Suppressor macrophage (primary cell): ENCODE measurements around the gene FMOD.

ENCODE experiments used
- DNase-seq, 4 experiments: peaks; one replicate each; pipeline ENCODE4 v3.0.0-alpha.2; 2020 to 2022

FMOD gene

DNA sequence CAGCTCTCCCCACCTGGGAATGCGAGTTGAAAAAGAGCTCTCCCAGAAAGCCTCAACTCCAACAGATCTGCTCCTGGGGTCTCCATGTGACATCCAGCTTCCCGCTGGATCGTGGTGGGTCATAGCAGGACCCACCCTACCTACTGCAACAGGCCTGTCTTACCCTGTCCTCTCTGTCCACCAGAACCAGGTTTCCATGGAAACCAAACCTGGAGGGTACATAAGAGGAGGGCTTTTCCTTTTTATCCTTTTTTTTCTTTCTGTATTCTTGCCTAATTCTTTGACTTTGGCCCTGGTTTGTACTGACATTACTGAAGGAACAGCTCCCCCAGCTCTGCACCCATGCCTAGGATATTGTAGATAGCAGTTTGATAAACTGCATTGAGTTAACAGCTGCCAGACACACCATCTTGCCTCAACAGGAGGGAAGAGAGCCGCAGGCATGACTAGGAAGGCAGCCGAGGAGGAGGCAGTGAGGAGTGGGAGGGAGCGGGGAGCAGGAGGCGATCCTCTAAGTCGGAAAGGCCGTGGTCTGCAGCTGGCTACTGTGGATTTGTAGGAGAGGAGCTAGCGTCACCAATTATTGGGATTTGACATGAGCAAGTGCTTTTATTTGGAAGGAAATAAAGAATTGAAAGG lies 9.7 kb upstream of the FMOD start:
- no peak for DNase-seq

DNA sequence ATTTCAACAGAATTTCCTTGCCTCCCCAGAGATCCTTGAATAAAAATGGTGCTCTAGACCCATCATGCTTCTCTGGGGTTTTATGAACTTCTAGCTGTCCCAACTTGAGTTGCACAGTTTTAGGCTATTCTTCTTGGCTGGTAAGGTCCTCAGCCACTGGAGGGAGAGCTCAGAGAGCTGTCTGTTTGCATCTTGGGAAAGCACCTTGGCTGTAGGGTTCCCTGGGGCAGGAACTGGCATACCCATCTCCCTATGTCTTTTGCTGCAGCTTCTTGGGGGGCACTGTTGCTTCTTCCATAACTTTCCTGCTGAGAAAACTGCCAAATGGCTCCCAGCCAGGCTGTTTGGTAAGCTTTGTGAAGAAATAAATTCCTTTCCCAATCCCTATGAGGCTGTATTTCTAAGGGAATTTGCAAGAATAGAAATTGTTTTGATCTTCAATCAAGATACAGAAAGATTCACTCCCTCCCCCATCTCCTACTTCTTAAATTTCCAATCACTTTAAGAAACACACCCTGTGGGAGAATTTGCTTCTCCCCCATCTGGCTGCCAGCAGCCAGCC lies 8.2 kb upstream of the FMOD start:
- no peak for DNase-seq

- DNase-seq: no peak
Measured at GRCh38 chr1:203354246-203354645, 3.3 kb upstream of the FMOD start.

DNA sequence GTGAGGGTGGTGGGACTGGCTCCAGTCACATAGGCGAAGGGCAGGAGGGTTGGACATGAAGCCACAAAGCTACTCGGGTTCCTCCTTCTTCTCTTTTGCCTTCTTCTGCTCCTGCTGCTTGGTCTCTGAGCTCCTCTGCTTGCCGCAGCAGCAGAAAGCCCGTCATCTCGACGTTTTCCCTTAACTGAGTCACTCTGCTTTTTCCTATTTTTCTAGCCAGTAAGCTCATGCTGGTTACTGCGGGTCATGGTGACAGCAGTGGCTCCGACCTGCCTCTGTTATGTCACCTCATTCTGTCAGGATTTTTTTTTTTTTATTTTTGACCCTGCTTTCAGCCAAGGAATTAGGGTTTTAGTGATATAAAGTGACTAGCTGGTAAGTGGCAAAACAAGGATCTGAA lies 2.6 kb upstream of the FMOD start:
- peak in 3 of 4 experiments; percentile 8 to 38 (median 13) for DNase-seq

- DNase-seq: no peak
Measured at GRCh38 chr1:203349773-203350524, 973 bp downstream of the FMOD start.

DNA sequence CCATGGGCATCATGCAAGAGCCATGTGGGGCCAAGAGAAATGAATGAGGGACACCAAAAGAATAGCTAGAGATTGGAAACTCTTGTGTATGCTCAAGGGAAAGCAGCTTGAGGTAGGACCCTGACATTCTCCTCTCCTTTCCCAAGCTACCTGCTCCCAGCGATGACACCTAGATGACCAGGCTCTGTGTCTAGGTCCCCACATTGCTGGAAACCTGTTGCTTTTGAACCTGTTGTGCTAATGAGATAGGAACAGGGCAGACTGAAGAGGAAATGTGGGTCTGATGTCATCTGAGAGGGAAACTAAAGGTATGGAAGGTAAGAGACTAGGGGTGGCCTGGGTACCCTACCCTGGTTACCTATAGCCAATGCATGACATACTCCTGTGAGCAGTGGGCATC lies 1.8 kb downstream of the FMOD start:
- DNase-seq: no peak

DNA sequence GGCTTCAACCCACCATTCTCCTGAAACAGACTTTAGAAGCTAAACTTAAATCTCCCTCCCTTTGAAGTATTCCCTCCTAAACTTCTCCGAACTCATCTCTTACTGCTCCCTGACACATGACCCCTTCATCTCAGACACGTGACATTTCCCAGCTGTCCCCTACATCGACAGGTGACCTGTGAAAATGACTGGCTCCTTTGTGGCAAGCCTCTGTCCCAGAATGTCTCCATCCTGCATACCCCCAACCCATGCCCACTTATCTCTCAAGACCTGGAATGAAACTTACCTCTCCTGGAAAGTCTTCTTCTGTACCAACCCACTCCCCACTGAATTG lies 4.2 kb downstream of the FMOD start:
- no peak for DNase-seq

GRCh38 chr1:203346060-203346768 lies 4.7 kb downstream of the FMOD start:
- peak in 3 of 4 experiments; percentile 53 to 62 (median 54) for DNase-seq

DNA sequence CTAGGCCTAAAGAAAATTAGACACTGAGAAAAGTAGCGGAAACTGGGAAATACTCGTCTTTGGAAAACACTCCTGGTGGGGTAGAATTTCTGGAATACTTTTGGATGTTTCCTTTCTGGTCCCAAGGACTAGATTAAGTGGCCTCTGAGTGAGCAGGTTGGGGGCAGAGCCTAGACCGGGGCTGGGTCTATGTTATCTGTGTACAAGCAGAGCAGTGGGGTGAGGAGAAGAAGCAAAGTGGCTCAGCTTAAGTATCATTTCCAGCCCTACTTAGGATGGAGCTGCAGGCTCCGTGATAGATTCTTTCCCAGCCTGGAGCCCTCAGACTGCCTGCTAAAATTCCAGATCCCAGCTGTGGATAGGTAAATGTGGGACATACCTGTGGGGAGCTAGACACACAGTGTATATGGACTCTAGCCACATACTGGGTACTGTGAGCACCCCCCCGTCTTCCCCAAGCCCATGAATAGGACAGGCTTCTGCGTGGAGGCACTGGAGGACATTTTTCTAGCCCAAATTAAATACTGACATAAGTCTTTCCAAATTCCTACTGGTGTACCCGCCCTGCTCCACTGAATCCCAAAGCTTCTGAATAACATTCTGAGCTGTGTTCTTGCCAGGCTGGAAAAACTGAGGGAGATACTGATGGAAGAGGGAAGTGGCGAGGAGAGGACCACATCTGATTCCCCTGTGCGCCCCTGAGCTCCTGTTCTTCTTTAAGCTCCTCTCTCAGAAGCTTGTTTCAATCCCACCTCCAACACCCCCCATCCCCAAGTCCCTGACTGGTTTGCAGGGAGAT lies 6.8 kb downstream of the FMOD start:
- no peak for DNase-seq

DNA sequence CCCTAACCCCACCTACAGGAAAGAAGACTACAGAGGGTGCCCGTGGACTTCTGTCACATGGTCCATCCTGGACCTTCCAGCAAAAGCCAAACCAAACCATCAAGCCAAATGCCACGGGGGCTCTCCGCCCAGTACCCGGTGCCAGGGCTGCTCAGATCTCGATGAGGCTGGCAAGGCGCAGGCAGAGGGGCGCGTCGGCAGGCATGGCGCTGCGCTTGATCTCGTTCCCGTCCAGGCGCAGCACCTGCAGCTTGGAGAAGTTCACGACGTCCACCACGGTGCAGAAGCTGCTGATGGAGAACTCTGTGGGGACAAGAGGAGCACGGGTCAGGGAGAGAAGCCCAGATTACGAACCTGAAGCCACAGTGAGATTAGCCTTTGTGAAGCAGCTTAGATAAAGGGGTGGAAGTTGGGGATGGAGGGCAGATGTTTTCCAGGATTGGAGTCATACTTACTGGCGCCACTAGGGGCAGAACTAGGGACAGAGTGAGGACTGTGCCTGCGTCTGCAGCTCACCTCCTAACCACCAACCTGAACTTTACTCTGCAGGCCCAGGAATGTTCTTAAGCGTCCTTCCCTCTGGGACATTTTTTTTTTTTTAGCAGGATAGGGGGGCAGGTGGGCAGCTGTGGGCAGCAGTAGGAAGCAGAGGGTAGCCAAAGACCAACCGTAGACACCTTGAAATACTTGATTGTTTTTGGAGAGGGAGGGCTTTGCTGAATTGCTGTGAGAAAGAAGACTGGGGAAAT lies 8.6 kb downstream of the FMOD start:
- DNase-seq: peak; percentile 33 to 67 (median 56)

DNA sequence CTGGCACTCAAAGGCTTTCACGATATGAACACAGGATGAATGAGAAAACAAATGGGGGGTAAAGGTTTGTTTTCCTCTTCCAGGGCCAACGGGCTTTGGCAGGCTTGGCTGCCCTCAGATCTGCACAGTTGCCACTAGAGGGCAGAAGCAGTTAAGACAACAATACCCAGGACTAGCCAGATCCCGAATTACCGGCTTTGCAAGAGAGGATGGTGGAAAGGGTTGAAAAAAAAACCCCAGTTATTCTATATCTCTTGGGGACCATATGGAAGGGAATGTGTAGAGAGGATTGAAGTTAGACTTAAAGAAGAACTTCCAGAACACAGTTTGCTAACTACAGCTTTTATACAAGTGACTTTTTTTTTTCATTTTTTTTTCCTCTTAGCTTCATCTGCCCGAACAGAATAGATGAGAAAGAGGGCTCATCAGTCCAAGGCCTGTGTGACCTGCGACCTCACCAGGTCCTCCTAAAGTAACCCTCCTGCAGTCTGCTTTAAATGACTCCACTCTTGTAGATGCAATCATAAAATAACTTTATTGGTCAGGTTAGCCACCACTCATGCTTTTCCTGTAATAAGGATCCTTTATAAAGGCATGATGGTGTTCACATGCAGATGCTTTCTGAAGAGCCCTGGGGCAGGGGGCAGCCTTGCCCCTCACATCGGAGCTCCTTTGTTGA lies 10.7 kb downstream of the FMOD start:
- DNase-seq: peak; percentile 77 to 94 (median 86)

DNA sequence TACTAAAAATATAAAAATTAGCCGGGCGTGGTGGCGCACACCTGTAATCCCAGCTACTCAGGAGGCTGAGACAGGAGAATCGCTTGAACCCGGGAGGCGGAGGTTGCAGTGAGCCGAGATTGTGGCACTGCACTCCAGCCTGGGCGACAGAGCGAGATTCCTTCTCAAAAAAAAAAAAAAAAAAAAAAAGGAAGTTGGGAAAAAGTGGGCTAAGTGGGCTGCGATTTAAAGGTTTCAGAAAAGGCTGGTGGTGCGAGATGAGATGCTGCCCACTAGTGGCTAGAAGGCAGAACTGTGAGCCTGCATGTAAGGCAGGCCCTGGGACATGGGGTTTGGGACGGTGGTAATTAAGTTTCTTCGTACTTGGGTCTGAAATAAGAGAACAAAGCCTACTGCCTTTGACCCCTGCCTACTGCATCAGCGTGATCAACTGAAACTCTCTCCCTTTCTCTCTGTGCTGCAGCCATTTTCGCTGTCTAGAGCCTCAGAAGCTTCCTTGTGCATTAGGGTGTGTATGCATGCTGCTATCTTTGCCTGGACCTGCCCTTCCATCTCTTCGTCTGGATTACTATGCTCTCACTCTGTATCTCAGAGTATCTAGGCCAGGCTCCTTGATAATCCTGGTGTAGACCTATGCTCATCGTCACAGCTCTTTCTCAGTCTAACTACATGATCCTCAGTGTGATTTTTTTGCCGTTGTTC lies 12.4 kb downstream of the FMOD start:
- DNase-seq: peak; percentile 78 to 89 (median 84)

- no peak for DNase-seq
Measured at GRCh38 chr1:203336097-203336496, 14.8 kb downstream of the FMOD start.

GRCh38 chr1:203335503-203335902 lies 15.4 kb downstream of the FMOD start:
- no peak for DNase-seq

DNA sequence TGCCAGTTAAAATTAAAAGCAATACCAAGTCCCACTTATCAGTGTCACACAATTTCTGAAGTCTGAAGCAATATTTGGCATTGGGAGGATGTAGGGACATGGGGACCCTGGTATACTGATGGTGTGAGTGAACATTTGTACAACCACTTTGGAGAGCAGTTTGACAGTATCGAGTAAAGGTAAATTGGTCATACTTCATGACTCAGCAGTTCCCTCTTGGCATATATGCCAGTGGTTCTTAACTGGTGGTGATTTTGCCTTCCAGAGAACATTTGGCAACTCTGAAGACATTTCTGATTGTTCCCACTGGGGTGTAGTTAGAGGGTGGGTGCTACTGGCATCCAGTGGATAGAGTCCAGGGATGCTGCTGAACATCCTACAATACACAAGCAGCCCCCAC lies 19.7 kb downstream of the FMOD start:
- no peak for DNase-seq

GRCh38 chr1:203328714-203329122 lies 22.2 kb downstream of the FMOD start:
- no peak for DNase-seq

GRCh38 chr1:203327684-203328457 lies 23.1 kb downstream of the FMOD start:
- peak; percentile 65 to 83 (median 76) for DNase-seq

- DNase-seq: peak; percentile 91 to 97 (median 96)
Measured at GRCh38 chr1:203326830-203327683, 23.9 kb downstream of the FMOD start.
